ENCODE measurements around the gene KIF4B. TPM values are rescaled to one million over a fixed set of nuclear protein-coding genes. Genes with fewer than 3 reads are reported as not detected.

Gene KIF4B
- polyA plus RNA-seq, 1 donor, result 0.28 TPM

- no peak for DNase-seq
Observed at GRCh38 chr5:155056644-155057269, 43.2 kb downstream of the KIF4B start.

GRCh38 chr5:155057626-155058025 is 44.1 kb downstream of the KIF4B start:
- DNase-seq, result no peak

GRCh38 chr5:155064580-155064979 is 51.0 kb downstream of the KIF4B start:
- no peak for DNase-seq

- no peak for DNase-seq
Observed at GRCh38 chr5:155066886-155067595, 53.5 kb downstream of the KIF4B start.

Other genes with a start within 250 kb of the KIF4B start
- 42.6 TPM for gene FAXDC2, start 163.2 kb upstream of the KIF4B start, polyA plus RNA-seq (ENCODE audit: insufficient read length)
- gene CNOT8, start 155.1 kb upstream of the KIF4B start, polyA plus RNA-seq (ENCODE audit: insufficient read length), result 85.9 TPM
- 22.5 TPM for gene GEMIN5, start 75.5 kb upstream of the KIF4B start, polyA plus RNA-seq (ENCODE audit: insufficient read length)
- gene MRPL22, start 72.7 kb upstream of the KIF4B start, polyA plus RNA-seq (ENCODE audit: insufficient read length), result 52.2 TPM